Choroid plexus epithelial cell (primary cell): Measurements from ENCODE around the gene PRELID1.

Experiments
- DNase-seq: peaks from one replicate; pipeline ENCODE4 v3.0.0-alpha.2; 2010; ENCODE audit warnings: low read depth
- H3K4me3 ChIP-seq: 2 replicates; pipeline ENCODE4 v1.5.1; 2011; ENCODE audit warnings: low read depth, mild to moderate bottlenecking, control low read depth, low read length, moderate library complexity
- CTCF ChIP-seq: conservative IDR thresholded peaks from 2 replicates; pipeline ENCODE4 v1.5.1; 2011; ENCODE audit warnings: low read depth, mild to moderate bottlenecking, control low read depth, inconsistent platforms, low read length, moderate library complexity

PRELID1 gene

DNA sequence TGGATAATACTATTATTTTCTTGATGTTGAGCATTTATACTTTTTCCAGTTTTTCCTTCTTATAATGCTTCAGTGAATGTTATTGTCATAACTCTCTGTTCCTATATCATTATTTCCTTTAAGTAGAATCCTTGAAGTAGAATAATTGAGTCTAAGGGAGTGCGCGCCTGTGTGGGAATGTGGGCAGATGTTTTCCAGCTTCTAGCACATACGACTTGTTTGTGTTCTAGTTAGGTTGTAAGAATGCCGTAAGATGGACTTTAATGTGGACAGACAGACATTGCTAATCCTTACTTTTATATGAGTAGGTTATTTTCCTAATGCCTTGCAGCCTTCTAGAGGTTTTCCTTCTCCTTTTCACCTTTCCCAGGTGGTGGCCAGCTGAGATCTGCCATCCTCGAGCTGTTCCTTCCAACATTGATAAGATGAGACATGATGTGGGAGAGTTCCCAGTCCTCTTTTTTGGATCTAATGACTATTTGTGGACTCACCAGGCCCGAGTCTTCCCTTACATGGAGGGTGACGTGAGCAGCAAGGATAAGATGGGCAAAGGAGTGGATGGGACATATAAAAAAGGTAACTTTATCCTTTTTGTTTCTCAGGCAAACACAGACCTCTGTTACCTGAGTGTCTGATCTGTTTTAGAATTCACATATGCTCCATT, 34.2 kb upstream of the PRELID1 start:
- DNase-seq = no peak
- no peak overlapping the region for H3K4me3 ChIP-seq
- TF ChIP-seq CTCF = no peak

DNA sequence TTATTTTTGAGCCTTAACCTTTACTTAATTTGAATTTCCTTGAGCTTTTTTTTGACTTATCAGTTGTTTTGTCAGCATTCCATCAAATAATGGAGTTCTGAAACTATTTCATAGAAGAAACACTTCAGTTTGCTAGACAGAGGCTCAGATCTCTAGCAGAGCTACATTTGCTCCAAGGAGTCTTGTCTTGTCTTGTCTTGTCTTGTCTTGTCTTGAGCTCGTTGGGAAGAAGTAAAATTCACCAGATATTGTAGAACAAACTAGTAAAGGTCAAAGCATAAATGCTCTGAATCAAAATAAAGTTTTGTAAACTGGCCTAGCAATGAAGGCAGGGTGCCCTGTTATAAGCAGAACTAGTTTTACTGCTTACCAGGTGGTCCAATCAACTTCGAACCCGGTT, 33.6 kb upstream of the PRELID1 start:
- DNase-seq = no peak
- H3K4me3 ChIP-seq = no peak overlapping the region
- TF ChIP-seq CTCF = no peak

- DNase-seq = no peak
- TF ChIP-seq CTCF = no peak
- no peak overlapping the region for H3K4me3 ChIP-seq
These were observed 32.9 kb upstream of the PRELID1 start for GRCh38 chr5:177270653-177271052.

- no peak overlapping the region for H3K4me3 ChIP-seq
- peak; percentile 15 for DNase-seq
- no peak for TF ChIP-seq CTCF
These were observed 32.5 kb upstream of the PRELID1 start for GRCh38 chr5:177271113-177271512.

- no peak for DNase-seq
- no peak for TF ChIP-seq CTCF
- no peak overlapping the region for H3K4me3 ChIP-seq
These were observed 27.7 kb upstream of the PRELID1 start for GRCh38 chr5:177275883-177276282.

- TF ChIP-seq CTCF = no peak
- peak; percentile 23 for DNase-seq
- H3K4me3 ChIP-seq = no peak overlapping the region
These were observed 26.7 kb upstream of the PRELID1 start for GRCh38 chr5:177276886-177277285.

DNA sequence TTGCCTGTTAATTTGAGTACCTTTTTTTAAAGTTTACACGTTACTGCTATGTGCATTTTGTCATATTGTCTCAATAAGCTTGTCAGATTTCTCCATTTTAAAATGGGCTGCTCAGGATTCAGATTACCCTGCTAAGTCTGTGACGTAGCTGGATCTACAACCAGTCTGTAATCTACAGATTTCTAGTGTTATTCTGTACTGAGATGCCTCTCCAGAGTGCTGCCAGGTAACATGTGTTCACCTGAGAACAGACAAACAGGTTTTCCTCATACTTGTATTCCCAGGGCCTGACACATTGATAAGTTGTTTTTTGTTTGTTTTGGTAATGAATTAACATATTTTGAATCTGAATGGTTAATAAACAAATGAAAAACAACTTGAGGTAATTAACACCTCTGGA, 15.4 kb upstream of the PRELID1 start:
- no peak for DNase-seq
- H3K4me3 ChIP-seq = no peak overlapping the region
- no peak for TF ChIP-seq CTCF
